ENCODE results near the gene OR52H1.

DNA sequence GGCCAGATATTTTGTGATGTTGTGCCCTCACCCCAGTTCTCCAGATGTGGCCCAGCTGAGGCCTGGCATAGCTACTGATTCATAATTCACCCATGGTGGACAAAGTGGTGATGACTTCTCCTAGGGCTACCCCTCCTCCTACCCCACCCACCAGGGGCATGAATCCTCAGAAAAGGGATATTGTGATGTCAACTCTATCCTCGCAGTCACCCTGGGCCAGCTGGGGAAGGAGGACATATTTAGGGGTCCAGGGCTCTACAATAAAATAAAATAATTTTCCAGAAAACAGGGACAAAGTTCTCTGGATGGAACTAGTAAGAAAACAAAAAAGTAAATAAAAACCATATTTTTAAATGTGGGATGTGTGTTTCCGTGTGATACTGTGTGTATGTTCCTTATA, 31.7 kb downstream of the OR52H1 start, which contains the start of gene UBQLNL:
- TF ChIP-seq JUN (IDR thresholded peaks at IDR 0.05; ENCODE audit: borderline replicate concordance, insufficient read depth, insufficient read length, low read depth) = no peak
- TF ChIP-seq, protein P1, sequence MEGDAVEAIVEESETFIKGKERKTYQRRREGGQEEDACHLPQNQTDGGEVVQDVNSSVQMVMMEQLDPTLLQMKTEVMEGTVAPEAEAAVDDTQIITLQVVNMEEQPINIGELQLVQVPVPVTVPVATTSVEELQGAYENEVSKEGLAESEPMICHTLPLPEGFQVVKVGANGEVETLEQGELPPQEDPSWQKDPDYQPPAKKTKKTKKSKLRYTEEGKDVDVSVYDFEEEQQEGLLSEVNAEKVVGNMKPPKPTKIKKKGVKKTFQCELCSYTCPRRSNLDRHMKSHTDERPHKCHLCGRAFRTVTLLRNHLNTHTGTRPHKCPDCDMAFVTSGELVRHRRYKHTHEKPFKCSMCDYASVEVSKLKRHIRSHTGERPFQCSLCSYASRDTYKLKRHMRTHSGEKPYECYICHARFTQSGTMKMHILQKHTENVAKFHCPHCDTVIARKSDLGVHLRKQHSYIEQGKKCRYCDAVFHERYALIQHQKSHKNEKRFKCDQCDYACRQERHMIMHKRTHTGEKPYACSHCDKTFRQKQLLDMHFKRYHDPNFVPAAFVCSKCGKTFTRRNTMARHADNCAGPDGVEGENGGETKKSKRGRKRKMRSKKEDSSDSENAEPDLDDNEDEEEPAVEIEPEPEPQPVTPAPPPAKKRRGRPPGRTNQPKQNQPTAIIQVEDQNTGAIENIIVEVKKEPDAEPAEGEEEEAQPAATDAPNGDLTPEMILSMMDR (IDR thresholded peaks at IDR 0.05; ENCODE audit: extremely low read depth in 1 of 2, insufficient read depth in 1 of 2, low read depth in 1 of 2, low read length in 2 of 2) = no peak
- TF ChIP-seq EZH2 (IDR thresholded peaks at IDR 0.05; ENCODE audit: borderline replicate concordance, low read depth, low read length, severe bottlenecking) = no peak
